Fibroblast of the aortic adventitia (primary cell): Measurements from ENCODE around the gene NCAM2. TPM values are rescaled to one million over a fixed set of nuclear protein-coding genes. Genes with fewer than 3 reads are reported as not detected.
"Not testable (repeated sequence)": the region's sequence is repeated elsewhere in the genome, so short reads cannot be mapped to it uniquely, and the experiment has no call there.

Experiments
- DNase-seq: peaks from one replicate; pipeline ENCODE4 v3.0.0-alpha.2; 2010; ENCODE audit warnings: low read depth
- H3K4me3 ChIP-seq: 2 replicates; pipeline ENCODE4 v1.5.1; 2011; ENCODE audit warnings: low read depth, mild to moderate bottlenecking, control low read depth, low read length, moderate library complexity
- CTCF ChIP-seq: IDR thresholded peaks from 2 replicates; pipeline ENCODE4 v1.5.1; 2011; ENCODE audit warnings: mild to moderate bottlenecking, low read length, control low read depth, inconsistent platforms; ENCODE audit not compliant: insufficient read depth
- total RNA-seq: library from RNA; depleted of rRNA; stranded (reverse); fragments of >200 nt; gene quantifications from 2 replicates; pipeline ENCODE4 v1.2.3, GENCODE V29; 2012; ENCODE audit warnings: low replicate concordance

NCAM2 gene
- total RNA-seq, 1 donor, result 19.4 TPM

DNA sequence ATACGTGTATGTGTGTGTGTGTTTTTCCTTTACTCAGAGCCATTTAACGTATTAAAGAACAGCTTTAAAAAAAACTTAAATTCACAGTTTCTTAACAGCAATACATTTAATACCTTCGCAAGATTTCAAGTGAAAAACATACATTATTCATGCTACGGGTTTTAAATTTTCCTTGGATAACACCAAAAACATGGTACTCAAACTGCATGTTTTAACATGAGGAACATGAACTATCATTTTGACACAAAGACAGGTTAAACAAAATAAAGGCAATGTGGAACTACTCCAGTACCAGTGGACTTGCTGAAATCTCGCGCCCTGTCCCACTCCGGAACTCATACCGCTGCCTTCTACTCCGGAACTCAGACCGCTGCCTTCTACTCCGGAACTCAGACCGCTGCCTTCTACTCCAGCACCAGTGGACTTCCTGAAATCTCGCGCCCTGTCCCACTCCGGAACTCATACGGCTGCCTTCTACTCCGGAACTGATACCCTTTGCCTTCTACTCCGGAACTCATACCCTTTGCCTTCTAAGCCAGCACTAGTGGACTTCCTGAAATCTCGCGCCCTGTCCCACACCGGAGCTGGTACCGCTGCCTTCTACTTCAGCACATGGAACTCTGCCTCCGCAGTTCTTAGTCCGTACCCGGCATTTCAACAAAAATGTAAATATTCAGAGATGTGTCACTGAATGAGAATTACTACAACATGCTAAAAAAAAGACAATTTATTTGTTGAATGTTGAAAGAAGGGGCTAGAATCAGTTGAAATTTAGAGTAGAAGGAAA is 148.6 kb downstream of the NCAM2 start:
- TF ChIP-seq CTCF, result no peak
- H3K4me3 ChIP-seq, result no peak overlapping the region

GRCh38 chr21:21147374-21147745 is 149.2 kb downstream of the NCAM2 start:
- DNase-seq, result no peak
- no peak for TF ChIP-seq CTCF
- no peak overlapping the region for H3K4me3 ChIP-seq

More for the DNA sequence above, 148.6 kb downstream of the NCAM2 start:
- no peak for DNase-seq

GRCh38 chr21:21148009-21148408 is 149.8 kb downstream of the NCAM2 start:
- no peak overlapping the region for H3K4me3 ChIP-seq
- no peak for DNase-seq
- no peak for TF ChIP-seq CTCF

GRCh38 chr21:21148514-21148913 is 150.3 kb downstream of the NCAM2 start:
- no peak for DNase-seq
- no peak for TF ChIP-seq CTCF
- no peak overlapping the region for H3K4me3 ChIP-seq

DNA sequence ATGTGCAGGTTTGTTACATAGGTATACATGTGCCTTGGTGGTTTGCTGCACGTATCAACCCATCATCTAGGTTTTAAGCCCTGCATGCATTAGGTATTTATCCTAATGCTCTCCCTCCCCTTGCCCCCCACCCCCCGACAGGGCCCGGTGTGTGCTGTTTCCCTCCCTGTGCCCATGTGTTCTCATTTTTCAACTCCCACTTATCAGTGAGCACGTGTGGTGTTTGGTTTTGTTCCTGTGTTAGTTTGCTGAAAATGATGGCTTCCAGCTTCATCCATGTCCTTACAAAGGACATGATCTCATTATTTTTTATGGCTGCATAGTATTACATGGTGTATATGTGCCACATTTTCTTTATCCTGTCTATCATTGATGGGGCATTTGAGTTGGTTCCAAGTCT is 151.2 kb downstream of the NCAM2 start:
- DNase-seq, H3K4me3 ChIP-seq: not testable (repeated sequence)

DNA sequence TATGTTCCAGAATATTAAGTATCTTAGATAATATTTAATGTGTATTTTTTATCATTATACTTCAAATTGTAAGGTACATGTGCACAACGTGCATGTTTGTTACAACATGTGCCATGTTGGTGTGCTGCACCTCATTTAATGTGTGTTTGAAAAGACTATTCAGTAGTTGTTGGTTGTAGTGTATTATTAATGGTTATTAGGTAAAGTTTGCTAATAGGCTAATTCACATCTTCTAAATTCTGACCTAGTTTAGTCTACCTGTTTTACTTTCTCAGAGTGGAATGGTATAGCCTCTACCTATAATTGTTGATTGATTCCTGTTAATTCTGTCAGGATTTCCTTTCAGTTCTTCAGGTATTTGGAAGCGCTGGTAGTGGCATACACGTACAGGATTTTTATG is 153.0 kb downstream of the NCAM2 start:
- TF ChIP-seq CTCF, result no peak
- no peak overlapping the region for H3K4me3 ChIP-seq
- no peak for DNase-seq

DNA sequence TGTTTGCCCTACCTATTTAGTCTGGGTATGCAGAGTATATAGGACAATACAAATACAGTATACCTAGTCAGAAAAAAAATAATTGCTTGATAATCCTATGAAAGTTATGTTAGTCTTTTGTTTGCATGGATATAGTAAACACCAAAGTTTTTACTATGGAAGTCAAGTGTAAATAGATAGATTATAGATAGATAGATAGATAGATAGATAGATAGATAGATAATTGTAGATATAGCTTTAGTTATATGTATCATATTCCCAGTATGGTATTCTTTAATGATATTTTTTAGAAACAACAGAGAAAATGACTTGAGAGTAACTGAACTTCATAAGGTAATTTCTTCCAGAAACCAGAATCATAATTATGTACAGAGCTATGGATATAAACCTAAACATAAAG is 158.2 kb downstream of the NCAM2 start:
- TF ChIP-seq CTCF, result no peak

More for the DNA sequence above, 158.2 kb downstream of the NCAM2 start:
- H3K4me3 ChIP-seq, result no peak overlapping the region
- DNase-seq, result no peak
